ENCODE measurements around the gene CD209.
"Not testable (repeated sequence)": the region's sequence is repeated elsewhere in the genome, so short reads cannot be mapped to it uniquely, and the experiment has no call there.

Gene CD209

GRCh38 chr19:7746903-7747884 is at the start of gene CD209:
Gene CD209, minus strand, starts transcription at chr19:7747534. Its CDS starts 23 bp downstream, at chr19:7747511.
- no peak for DNase-seq (ENCODE audit: low read depth)

GRCh38 chr19:7795555-7796161 is 48.3 kb upstream of the CD209 start:
- no peak for DNase-seq (ENCODE audit: low read depth)

- no peak for DNase-seq (ENCODE audit: low read depth)
Measured at GRCh38 chr19:7793493-7793892, 46.2 kb upstream of the CD209 start.

- DNase-seq (ENCODE audit: low read depth), result not testable (repeated sequence)
Measured at GRCh38 chr19:7792701-7793100, 45.4 kb upstream of the CD209 start.

- no peak for DNase-seq (ENCODE audit: low read depth)
Measured at GRCh38 chr19:7792281-7792680, 44.9 kb upstream of the CD209 start.

GRCh38 chr19:7790416-7790815 is 43.1 kb upstream of the CD209 start:
- no peak for DNase-seq (ENCODE audit: low read depth)

- DNase-seq (ENCODE audit: low read depth), result no peak
Measured at GRCh38 chr19:7789447-7789846, 42.1 kb upstream of the CD209 start.

GRCh38 chr19:7788933-7789323 is 41.6 kb upstream of the CD209 start:
- no peak for DNase-seq (ENCODE audit: low read depth)

GRCh38 chr19:7788178-7788932 is 41.0 kb upstream of the CD209 start:
- DNase-seq (ENCODE audit: low read depth), result no peak

GRCh38 chr19:7787602-7788177 is 40.4 kb upstream of the CD209 start:
- no peak for DNase-seq (ENCODE audit: low read depth)

GRCh38 chr19:7787141-7787540 is 39.8 kb upstream of the CD209 start:
- DNase-seq (ENCODE audit: low read depth), result no peak

- DNase-seq (ENCODE audit: low read depth), result no peak
Measured at GRCh38 chr19:7784856-7785255, 37.5 kb upstream of the CD209 start.

- no peak for DNase-seq (ENCODE audit: low read depth)
Measured at GRCh38 chr19:7783991-7784423, 36.7 kb upstream of the CD209 start.

- no peak for DNase-seq (ENCODE audit: low read depth)
Measured at GRCh38 chr19:7781157-7781556, 33.8 kb upstream of the CD209 start.

- no peak for DNase-seq (ENCODE audit: low read depth)
Measured at GRCh38 chr19:7779631-7780486, 32.5 kb upstream of the CD209 start.

- no peak for DNase-seq (ENCODE audit: low read depth)
Measured at GRCh38 chr19:7778081-7778480, 30.7 kb upstream of the CD209 start.

GRCh38 chr19:7775761-7776160 is 28.4 kb upstream of the CD209 start:
- no peak for DNase-seq (ENCODE audit: low read depth)

- DNase-seq (ENCODE audit: low read depth), result no peak
Measured at GRCh38 chr19:7773841-7774240, 26.5 kb upstream of the CD209 start.

GRCh38 chr19:7772752-7773291 is 25.5 kb upstream of the CD209 start:
- no peak for DNase-seq (ENCODE audit: low read depth)

GRCh38 chr19:7771072-7771471 is 23.7 kb upstream of the CD209 start:
- no peak for DNase-seq (ENCODE audit: low read depth)

GRCh38 chr19:7769171-7769570 is 21.8 kb upstream of the CD209 start:
- no peak for DNase-seq (ENCODE audit: low read depth)
